GM13976 (cell line): Measurements from ENCODE around the gene MVB12B.

ENCODE experiments used
- DNase-seq: peaks from one replicate; pipeline ENCODE4 v3.0.0; 2012; ENCODE audit warnings: low spot score
- CTCF ChIP-seq: IDR thresholded peaks from 2 replicates; pipeline ENCODE4 v1.5.1; 2012; ENCODE audit warnings: borderline replicate concordance, mild to moderate bottlenecking; ENCODE audit not compliant: insufficient read depth; ENCODE audit errors: extremely low read depth, missing control alignments, control extremely low read depth
- in situ Hi-C: fragments of 300-500 bp; cut with MboI; formaldehyde crosslinking; loops from one replicate; pipeline ENCODE4 v1.12.0; 2022; ENCODE audit warnings: low sequenced_read_pairs, mixed read lengths, inconsistent platforms; ENCODE audit not compliant: unreplicated experiment

Gene MVB12B

DNA sequence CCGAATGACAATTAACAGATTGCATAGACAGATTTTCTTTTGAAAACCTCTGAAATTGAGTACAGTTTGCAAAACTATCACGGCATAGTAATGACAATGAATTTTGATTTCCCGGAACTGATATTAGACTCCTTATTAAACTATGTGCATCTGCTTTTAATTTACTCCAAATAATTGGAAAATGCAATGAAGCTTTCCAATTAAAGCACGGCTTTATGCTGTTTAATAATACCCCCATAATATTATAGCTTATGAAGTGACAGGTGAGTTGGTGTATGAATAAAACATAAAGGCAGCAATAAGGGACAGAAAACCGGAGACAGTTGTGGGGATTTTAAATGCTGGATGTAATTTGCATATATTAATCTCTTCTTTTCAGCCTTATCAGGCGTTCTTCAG lies 110.6 kb downstream of the MVB12B start:
- DNase-seq = no peak
- no peak for TF ChIP-seq CTCF
- in situ Hi-C loops = no loop called here

- no peak for DNase-seq
- in situ Hi-C loops = no loop called here
- no peak for TF ChIP-seq CTCF
Observed at GRCh38 chr9:126437701-126438100, 111.1 kb downstream of the MVB12B start.

GRCh38 chr9:126438741-126439401 lies 112.2 kb downstream of the MVB12B start:
- in situ Hi-C loops = no loop called here
- TF ChIP-seq CTCF = no peak
- no peak for DNase-seq

DNA sequence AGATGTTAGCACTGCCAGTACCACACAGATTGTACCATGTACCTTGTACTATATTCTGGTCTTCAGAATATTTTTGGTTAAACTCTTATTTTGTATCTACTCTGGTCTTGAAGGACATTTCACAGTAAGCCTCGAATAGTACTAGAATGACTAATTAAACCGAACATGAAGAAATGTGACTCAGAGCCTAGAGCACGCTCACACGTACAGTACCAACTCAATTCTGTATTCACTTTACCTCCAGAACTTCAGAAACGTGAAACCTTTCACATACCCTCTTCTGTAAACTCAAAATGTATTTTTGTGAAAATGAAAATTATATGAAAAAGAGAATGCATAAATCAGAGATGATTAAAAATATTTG lies 112.8 kb downstream of the MVB12B start:
- no peak for DNase-seq
- in situ Hi-C loops = no loop called here
- no peak for TF ChIP-seq CTCF

GRCh38 chr9:126439883-126440653 lies 113.4 kb downstream of the MVB12B start:
- DNase-seq = no peak
- TF ChIP-seq CTCF = no peak
- in situ Hi-C loops = no loop called here

GRCh38 chr9:126440940-126441339 lies 114.3 kb downstream of the MVB12B start:
- TF ChIP-seq CTCF = no peak
- in situ Hi-C loops = no loop called here
- DNase-seq = no peak
